ENCODE data around the gene OSM.

OSM gene

DNA sequence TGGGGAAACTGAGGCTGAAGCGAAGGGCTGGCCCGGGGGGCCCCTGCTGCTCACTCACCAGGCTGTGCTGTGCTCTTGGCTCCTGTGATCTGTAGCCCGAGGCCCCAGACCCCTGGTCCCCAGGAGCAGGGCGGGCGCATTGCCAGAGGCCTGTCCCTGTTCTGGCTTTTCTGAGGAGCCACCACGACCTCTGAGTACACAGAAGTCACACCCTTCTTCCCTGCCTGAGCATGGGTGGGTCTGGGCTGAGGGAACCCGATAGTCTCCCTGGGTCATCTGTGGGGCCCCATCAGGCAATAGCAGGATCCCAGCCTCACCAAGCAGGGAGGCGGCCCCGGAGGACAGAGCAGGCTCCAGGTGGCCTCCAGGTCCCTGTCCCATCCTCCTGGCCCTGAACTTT, 17.5 kb upstream of the OSM start:
- no peak for DNase-seq

GRCh38 chr22:30283342-30283741, 16.7 kb upstream of the OSM start:
- no peak for DNase-seq

- no peak for DNase-seq
These were observed 16.0 kb upstream of the OSM start for GRCh38 chr22:30282616-30283046.

- no peak for DNase-seq
These were observed 13.9 kb upstream of the OSM start for GRCh38 chr22:30280505-30280904.

- DNase-seq, result no peak
These were observed 13.3 kb upstream of the OSM start for GRCh38 chr22:30279932-30280331.

DNA sequence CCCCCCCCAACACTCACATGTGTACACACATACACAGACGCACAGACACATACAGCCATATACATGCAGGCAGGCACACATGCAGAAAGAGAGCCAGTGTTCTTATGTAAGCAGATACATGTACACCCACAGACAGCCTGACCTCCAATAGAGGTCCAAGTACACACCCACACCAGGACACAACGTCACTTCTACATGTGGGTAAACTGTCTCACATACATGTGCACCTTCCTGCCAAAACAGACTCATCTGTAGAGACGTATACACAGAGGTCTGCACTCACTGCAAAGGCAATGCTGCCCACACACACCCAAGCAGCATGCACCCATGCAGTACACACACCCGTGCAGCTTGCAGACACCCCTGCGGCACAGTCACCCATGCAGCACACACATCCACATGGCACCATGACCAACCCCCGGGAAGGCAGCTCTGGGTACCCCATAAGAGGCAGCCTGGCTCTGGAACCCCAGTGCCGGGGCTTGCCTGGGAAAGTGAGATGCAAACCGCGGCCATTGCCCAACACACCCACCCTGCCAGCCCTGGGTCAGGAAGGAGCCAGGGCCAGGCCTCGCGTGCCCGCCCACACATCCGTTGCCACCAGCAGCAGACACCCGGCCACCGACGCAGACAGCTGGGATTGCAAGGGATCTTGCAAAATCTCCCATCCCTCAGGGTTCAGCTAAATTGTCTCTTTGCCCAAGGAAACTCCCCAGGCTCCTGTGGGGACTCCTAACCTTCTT, 12.6 kb upstream of the OSM start:
- DNase-seq, result no peak

DNA sequence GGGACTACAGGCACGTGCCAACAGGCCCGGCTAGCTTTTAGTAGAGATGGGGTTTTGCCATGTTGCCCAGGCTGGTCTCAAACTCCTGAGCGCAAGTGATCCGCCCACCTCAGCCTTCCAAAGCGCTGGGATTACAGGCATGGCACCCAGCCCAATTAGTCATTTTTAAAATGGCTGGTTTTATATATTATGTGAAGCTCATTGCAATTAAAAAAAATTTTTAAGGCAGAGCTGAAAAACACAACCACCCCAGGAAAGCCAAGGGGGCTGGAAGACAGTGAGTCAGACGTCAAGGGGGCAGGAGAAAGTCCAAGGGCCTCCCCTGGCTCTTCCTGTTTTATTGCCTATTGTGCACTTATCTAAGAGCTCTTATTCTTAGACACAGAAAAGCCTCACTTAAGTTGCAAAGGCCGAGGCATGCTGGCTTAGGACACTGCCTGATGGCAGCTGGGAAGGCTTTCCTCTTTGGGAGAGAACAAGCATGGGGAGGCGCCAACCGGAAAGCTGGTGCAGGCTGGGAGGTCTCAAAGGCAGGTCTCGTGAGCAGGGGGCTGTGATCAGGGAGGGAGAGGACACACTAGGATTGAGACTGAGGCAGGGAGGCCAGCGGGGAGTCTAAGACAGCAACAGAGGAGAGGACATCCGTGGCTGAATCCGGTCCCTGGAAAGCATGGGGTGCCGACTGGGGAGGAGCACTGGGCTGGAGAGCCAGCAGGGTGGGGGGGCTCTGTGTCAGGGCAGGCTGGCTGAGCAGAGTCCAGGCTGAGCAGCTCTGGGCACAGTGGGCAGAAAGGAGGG, 11.1 kb upstream of the OSM start:
- DNase-seq, result peak; percentile 39

DNA sequence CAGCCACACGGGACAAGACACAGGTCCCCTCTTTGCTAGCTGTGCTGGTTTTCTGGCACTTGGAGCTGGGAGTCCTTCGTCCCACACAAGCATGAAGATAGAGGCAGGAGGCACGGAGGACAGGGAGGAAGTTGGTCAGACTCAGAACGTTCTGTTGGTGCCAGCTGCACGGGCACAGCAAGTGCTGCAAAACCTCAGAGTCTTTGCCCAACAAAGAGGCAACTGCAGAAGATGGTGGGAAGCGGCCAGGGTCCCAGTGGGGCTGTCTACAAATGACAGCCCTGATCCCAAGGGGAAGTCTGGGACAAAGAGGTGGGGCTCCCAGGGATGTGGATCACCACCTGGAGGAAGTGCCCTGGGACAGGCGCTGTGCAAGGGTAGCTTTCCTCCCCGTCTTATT, 9.4 kb upstream of the OSM start:
- DNase-seq, result no peak

- DNase-seq, result no peak
These were observed 9.0 kb upstream of the OSM start for GRCh38 chr22:30275625-30276024.

- DNase-seq, result no peak
These were observed 7.8 kb upstream of the OSM start for GRCh38 chr22:30274437-30274812.

DNA sequence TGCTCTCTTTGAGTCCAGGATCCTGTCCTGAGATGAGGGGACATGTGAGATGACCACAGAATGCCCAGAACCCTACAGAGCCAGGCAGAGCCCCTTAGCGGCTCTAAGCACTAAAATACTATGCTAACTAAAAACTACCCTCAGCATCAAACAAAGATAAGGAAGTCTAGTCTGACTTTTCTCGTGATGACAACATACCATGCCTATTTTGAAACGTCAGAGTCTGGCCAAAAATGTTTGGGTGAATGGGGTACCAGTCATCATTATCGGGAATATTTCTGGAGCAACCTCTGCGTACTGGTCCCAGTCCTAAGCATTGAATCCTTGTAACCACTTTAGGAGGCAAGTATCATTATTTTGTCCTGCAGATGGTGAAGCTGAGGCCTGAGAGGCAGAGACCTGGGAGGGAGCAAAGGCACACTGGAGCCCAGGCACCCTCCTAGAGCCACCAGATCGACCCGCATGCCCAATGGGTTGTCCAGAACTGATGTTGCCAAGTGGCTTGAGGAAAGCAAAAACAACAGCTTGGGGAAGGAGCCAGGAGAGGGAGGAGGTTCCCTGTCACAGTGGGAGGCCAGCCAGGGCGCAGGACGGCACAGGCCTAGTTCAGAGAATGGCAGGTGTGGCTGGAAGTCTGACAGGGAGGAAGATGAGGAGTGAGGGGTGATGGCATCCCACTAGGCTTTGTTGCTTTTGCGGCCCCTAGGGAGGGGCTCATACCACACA, 7.2 kb upstream of the OSM start:
- no peak for DNase-seq

DNA sequence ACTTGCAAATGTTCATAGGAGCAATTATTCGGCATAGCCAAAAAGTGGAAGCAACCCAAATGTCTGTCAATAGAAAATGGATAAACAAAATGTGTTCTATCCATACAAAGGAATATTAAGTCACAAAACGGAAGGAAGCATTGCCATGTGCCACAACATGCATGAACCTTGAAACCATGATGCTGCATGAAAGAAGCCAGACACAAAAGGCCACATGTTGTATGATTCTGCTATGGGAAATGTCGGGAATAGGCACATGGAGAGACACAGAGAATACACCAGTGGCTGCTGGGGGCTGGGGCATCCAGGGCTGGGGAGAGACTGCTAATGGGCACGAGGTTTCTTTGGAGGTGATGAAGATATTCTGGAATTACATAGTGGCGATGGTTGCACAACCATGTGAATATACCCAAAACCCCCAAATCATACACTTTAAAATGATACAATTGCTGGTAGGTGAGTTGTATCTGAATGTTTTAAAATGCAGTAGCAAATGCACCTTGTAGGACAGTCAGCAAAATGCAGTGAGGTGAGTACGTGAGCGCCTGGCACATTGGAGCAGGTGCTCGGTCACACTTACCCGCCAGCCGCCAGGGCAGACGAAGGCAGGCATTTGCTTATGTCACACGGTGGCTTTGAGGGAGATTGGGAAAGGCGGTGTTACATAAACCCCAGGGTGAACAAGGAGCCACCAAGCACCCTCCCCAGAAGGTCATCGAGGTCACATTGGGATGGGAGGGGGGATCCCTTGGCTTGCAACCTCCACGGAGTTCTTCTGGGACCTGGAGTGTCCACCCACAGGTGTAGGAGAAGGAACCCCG, 6.3 kb upstream of the OSM start:
- DNase-seq, result no peak

GRCh38 chr22:30270832-30271231, 4.2 kb upstream of the OSM start:
- no peak for DNase-seq

- no peak for DNase-seq
These were observed 1.7 kb upstream of the OSM start for GRCh38 chr22:30268331-30268730.

DNA sequence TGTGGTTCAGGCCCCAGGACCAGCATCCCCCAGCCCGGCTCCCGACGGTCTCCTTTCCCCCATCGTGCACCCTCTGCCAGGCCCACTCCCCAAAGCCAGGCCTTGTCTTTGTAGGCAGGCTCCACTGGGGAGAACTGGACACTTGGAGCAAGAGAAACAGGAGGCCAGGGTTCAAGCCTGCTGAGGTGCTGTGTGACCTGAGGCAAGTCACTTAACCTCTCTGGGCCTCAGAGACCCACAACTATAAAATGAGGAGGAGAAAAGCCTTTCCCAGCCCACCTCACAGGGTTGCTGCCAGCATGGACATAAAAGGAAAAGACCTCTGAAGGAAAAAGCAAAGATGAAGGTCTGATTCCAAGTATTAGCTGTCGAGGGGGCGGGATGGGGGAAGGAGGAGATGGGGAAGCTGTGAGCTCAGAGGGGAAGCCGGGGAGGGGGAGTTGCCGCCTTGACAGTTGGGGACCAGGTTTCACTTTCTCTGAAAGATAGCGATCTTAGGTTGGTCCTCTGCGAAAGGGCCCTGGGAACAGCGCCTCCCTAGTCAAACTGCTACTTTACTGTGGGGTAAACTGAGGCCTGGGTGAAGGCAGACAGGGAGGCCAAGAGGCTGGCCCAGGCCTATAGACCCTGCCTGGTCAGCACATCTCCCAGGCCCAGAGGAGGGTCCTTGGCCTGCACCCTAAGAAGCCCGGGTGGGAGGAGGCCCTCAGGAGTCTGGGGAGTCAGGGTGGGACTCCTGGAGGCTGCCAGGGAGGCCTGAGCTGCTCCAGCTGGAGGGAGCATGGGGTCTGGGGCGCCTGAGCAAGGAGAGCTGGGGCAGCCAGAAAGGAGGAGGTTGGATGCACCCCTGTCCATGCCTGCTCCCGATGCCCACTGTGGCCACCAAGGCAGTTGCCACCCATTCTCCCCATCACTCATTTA, 991 bp upstream of the OSM start:
- DNase-seq, result no peak

GRCh38 chr22:30265823-30266444, 717 bp downstream of the OSM start:
- DNase-seq, result no peak

- no peak for DNase-seq
These were observed 1.4 kb downstream of the OSM start for GRCh38 chr22:30265131-30265720.

DNA sequence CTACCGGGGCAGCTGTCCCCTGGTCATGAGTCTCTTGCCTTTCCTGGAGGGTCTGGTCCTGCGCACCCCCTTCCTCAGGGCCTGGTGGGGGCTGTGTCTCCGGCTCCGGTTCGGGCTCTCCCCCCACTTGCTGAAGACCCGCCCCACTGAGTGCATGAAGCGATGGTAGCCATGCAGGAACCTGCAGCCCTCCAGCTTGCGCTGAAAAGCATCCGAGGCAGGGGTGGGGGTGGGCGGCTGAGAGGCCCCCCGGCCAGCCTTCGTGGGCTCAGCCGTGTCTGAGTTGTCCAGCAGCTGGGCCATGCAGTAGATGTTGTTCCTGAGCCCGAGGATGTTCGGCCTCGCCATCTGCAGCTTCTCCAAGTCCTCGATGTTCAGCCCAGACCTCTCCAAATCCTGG, 2.8 kb downstream of the OSM start:
- no peak for DNase-seq

- DNase-seq, result peak; percentile 80
These were observed 3.5 kb downstream of the OSM start for GRCh38 chr22:30262917-30263741.

DNA sequence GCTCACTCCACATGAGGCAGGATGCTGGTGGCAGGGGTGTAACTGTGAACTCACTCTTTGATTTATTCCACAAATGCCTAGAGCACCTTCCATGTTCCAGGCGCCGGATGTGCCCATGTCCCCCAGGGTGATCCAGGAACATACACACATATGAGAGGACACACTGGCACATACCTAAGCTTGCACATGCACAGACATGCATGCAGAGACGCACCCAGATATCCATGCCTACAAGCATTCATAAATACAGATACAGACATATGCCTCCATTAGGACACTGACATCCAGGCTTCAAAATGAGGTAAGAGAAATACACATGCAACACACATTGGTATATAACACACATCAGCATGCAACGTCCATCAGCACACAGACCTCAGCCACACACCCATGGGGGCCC, 4.5 kb downstream of the OSM start:
- DNase-seq, result no peak
